Subcutaneous abdominal adipose tissue (tissue), 5 donors: ENCODE measurements around the gene USP46.
A peak's percentile ranks its signal among the peaks of the same experiment; 100 is the strongest.

ENCODE experiments used
- H3K27ac ChIP-seq: one replicate; pipeline ENCODE4 v1.7.0; 2013; ENCODE audit warnings: low read depth, mild to moderate bottlenecking, inconsistent platforms, low read length, moderate library complexity
- H3K27me3 ChIP-seq, 5 donors: one replicate each; pipeline ENCODE4 v1.7.0; 2013; ENCODE audit warnings: low read length in 5 of 5, inconsistent platforms in 1 of 5; ENCODE audit not compliant: control insufficient read depth in 5 of 5, insufficient read depth in 4 of 5
- H3K36me3 ChIP-seq, 5 donors: one replicate each; pipeline ENCODE4 v1.7.0; 2013; ENCODE audit warnings: low read length in 5 of 5; ENCODE audit not compliant: control insufficient read depth in 5 of 5, insufficient read depth in 5 of 5
- H3K4me1 ChIP-seq, 5 donors: one replicate each; pipeline ENCODE4 v1.7.0; 2013; ENCODE audit warnings: low read length in 5 of 5, mild to moderate bottlenecking in 3 of 5, moderate library complexity in 1 of 5; ENCODE audit not compliant: control insufficient read depth in 5 of 5, insufficient read depth in 5 of 5
- H3K4me3 ChIP-seq, 5 donors: one replicate each; pipeline ENCODE4 v1.7.0; 2013; ENCODE audit warnings: low read length in 5 of 5, low read depth in 1 of 5
- H3K9ac ChIP-seq, 5 donors: one replicate each; pipeline ENCODE4 v1.7.0; 2013; ENCODE audit warnings: low read length in 5 of 5, mild to moderate bottlenecking in 4 of 5, moderate library complexity in 3 of 5
- H3K9me3 ChIP-seq, 5 donors: one replicate each; pipeline ENCODE4 v1.7.0; 2013; ENCODE audit warnings: low read length in 5 of 5; ENCODE audit not compliant: control insufficient read depth in 5 of 5
- donor health status: healthy.
- donor health status: healthy.
- donor health status: healthy.
- donor health status: healthy.
- donor health status: healthy.

USP46 gene, protein sequence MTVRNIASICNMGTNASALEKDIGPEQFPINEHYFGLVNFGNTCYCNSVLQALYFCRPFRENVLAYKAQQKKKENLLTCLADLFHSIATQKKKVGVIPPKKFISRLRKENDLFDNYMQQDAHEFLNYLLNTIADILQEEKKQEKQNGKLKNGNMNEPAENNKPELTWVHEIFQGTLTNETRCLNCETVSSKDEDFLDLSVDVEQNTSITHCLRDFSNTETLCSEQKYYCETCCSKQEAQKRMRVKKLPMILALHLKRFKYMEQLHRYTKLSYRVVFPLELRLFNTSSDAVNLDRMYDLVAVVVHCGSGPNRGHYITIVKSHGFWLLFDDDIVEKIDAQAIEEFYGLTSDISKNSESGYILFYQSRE

DNA sequence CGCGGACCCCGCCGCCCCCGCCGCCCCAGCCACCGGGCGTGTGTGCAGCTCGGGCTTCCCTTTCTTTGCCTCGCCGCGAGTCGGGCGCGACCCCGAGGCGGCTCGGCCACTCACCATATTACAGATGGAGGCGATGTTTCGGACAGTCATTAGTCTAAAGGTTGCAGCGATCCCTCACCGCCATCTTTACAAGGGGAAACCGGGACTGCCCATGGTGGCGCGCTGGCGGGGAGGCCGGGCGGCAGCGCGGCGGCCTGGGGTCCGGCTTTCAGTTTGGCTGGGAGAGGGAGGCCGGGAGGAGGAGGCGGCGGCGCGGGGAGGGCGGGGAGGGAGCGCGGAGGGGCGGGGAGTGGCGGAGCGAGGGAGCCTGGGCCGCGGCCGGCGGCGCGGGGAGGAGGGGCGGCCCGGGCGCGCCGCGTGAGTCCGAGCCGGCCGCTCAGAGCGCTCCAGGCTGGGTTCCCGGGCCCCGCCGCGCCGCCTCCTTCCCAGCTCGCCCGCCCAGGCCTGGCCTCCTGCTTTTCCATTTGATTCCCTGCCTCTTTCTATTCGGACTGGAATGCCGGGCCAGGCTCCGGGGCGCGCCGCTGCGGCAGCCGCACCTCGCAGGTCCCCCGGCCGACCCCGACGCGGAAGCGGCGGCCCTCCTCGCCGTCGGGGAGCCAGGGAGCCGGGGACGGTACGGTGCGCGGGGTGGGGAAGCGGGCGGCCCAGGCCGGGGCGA lies at the start of gene USP46:
Gene USP46 (minus strand): TSS at position 301 of the 721 bp plus-strand sequence. CDS start 151 bp downstream, at position 150.
- Histone ChIP-seq H3K27ac (peak within 1 kb of the TSS; percentile 89), H3K36me3 (no peaks in the 10 kb centered on the region)

DNA sequence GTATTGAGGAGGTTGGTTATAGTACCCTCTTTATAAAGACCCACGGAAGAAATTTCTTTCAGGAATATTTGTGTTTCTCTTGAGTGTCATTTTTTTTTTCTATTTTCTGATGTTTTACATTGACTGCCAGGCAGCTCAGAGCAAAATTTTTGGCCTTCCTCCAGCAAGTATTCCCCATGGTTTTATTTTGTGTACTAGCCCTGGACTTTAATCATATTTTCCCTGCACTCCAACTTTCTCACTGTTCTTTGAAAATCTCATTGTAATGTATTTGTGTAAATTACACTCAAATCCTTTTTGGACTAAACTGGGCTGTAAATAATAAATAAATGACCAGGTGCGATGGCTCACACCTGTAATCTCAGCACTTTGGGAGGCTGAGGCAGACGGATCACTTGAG lies 45.6 kb upstream of the USP46 start:
- no peaks in the 10 kb centered on the region for H3K36me3 ChIP-seq
- no peak overlapping the region for H3K9ac ChIP-seq
- no peak overlapping the region for H3K27ac ChIP-seq
- H3K4me3 ChIP-seq = no peak overlapping the region
- no peaks in the 10 kb centered on the region for H3K27me3 ChIP-seq
- peaks cover 0 to 3% (median 0%) of the 10 kb centered on the region in 5 donors for H3K4me1 ChIP-seq
- H3K9me3 ChIP-seq = no peaks in the 10 kb centered on the region

More for the DNA sequence above, at the start of gene USP46:
- H3K4me1 ChIP-seq = peaks cover 1 to 36% (median 26%) of the 10 kb centered on the region in 5 donors
- peak within 1 kb of the TSS; percentile 28 to 86 (median 80) for H3K9ac ChIP-seq
- H3K4me3 ChIP-seq = peak within 1 kb of the TSS; percentile 80 to 91 (median 86)
- H3K9me3 ChIP-seq = peaks cover 0 to 6% (median 0%) of the 10 kb centered on the region in 5 donors
- H3K27me3 ChIP-seq = no peaks in the 10 kb centered on the region

DNA sequence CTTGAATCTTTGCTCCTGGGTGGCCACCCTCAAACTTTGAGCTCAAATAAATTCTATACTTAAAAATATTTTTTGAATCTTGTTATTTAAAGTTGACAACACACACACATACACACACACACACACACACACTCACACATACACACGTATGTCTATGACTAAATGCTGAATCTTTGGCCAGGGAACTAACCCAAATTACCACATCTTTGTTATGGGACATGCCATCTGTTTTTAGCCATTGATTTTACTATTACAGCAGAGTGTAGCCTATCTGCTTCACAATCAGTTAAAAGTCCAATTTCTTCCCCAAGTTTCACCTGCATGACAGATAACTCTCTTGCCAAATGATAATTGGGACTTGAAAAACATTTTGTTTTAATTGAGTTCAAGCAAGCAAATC lies 45.0 kb upstream of the USP46 start:
- no peaks in the 10 kb centered on the region for H3K27me3 ChIP-seq
- peaks cover 0 to 3% (median 0%) of the 10 kb centered on the region in 5 donors for H3K4me1 ChIP-seq
- H3K9ac ChIP-seq = no peak overlapping the region
- H3K4me3 ChIP-seq = no peak overlapping the region
- no peaks in the 10 kb centered on the region for H3K36me3 ChIP-seq
- no peak overlapping the region for H3K27ac ChIP-seq
- no peaks in the 10 kb centered on the region for H3K9me3 ChIP-seq

DNA sequence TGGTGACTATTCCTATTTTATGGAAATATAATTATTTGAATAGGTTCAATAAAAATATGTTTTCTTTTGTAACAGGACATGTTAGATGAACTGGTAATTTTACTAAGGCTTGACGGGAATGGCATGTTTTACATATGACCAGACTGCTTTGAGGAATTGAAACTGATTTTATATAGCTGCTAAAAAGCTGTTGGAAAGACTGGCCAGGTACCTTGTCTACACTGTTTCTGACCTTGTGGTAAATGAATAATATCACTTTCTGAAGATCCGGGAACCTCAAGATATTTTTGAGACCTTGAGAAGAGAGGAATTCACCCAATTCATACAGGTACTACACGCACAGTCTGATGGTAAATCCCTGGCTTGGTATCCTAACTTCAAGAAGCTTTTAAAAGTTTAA lies 42.1 kb upstream of the USP46 start:
- Histone ChIP-seq H3K9me3 (no peaks in the 10 kb centered on the region), H3K9ac (no peak overlapping the region), H3K4me3 (no peak overlapping the region), H3K4me1 (peaks cover 0 to 4% (median 3%) of the 10 kb centered on the region in 5 donors), H3K27ac (no peak overlapping the region), H3K27me3 (no peaks in the 10 kb centered on the region), H3K36me3 (no peaks in the 10 kb centered on the region)

DNA sequence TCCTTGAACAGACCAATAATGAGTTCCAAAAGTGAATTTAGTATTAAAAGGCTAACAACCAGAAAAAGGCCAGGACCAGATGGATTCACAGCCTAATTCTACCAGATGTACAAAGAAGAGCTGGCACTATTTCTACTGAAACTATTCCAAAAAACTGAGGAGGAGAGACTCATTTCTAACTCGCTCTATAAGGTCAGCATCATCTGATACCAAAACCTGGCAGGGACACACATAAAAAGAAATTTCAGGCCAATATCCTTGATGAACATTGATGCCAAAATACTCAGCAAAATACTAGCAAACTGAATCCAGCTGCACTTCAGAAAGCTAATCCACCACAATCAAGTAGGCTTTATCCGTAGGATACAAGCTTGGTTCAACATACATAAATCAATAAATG lies 35.8 kb upstream of the USP46 start:
- no peak overlapping the region for H3K4me3 ChIP-seq
- no peaks in the 10 kb centered on the region for H3K36me3 ChIP-seq
- H3K9ac ChIP-seq = no peak overlapping the region

DNA sequence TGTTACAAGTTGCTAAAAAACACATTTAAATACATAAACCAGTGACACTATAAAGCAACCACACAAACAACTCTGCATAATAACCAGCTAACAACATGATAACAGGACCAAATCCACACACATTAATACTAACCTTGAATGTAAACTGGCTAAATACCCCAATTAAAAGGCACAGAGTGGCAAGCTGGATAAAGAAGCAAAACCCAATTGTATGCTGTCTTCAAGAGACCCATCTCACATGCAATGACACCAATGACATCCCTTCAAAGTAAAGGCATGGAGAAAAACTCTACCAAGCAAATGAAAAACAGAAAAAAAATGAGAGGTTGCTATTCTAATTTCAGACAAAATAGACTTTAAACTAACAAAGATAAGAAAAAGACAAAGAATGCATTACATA lies 34.4 kb upstream of the USP46 start:
- H3K4me3 ChIP-seq = no peak overlapping the region
- H3K9me3 ChIP-seq = peaks cover 3 to 11% (median 9%) of the 10 kb centered on the region in 5 donors
- H3K4me1 ChIP-seq = peaks cover 0 to 4% (median 0%) of the 10 kb centered on the region in 5 donors
- no peak overlapping the region for H3K9ac ChIP-seq
- no peak overlapping the region for H3K27ac ChIP-seq
- H3K36me3 ChIP-seq = no peaks in the 10 kb centered on the region
- H3K27me3 ChIP-seq = peaks cover 0 to 4% (median 0%) of the 10 kb centered on the region in 5 donors

More for the DNA sequence above, 35.8 kb upstream of the USP46 start:
- Histone ChIP-seq H3K4me1 (peaks cover 0 to 4% (median 0%) of the 10 kb centered on the region in 5 donors), H3K27ac (no peak overlapping the region), H3K27me3 (peaks cover 0 to 4% (median 0%) of the 10 kb centered on the region in 5 donors), H3K9me3 (peaks cover 3 to 11% (median 9%) of the 10 kb centered on the region in 5 donors)

DNA sequence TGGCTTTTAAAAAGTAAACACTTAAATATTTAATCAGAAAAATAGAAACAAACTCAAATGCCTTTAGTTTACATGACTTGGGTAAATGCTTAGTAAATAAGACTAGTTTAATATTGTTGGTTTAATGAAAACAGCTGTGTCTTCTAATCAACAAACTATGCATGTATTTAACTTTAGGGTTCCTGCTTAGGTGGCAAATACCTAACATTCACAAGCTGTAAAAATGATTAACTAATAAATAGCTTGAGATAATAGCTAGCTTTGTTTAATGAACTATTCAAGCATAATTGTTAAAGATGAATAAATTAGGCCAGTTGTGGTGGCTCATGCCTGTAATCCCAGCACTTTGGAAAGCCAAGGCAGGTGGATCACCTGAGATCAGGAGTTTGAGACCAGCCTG lies 30.0 kb upstream of the USP46 start:
- H3K4me1 ChIP-seq = no peaks in the 10 kb centered on the region
- H3K4me3 ChIP-seq = no peak overlapping the region
- peaks cover 0 to 4% (median 0%) of the 10 kb centered on the region in 5 donors for H3K27me3 ChIP-seq
- no peak overlapping the region for H3K27ac ChIP-seq
- peaks cover 3 to 11% (median 9%) of the 10 kb centered on the region in 5 donors for H3K9me3 ChIP-seq
- H3K9ac ChIP-seq = no peak overlapping the region
- H3K36me3 ChIP-seq = no peaks in the 10 kb centered on the region

DNA sequence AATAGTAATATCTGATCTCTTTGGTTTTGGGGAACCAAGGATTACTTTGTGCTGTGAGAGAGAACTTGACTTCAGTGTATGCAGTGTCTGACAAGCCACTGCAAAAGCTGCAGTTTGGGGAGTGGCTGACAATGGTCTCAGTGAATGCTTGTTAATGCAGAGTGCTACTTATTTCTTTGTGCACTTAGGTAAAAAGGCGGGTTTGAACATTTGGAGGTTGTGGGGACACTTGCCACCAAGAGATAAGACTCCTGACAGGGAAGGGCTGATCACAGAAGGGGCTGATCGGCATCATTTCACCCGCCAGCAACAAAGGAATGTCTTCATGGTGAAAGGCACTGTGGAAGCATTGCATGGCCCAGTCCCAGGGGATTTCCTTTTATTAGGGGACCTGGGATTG lies 28.6 kb upstream of the USP46 start:
- peaks cover 0 to 4% (median 0%) of the 10 kb centered on the region in 5 donors for H3K9me3 ChIP-seq
- peaks cover 0 to 4% (median 0%) of the 10 kb centered on the region in 5 donors for H3K27me3 ChIP-seq
- no peaks in the 10 kb centered on the region for H3K36me3 ChIP-seq
- H3K4me1 ChIP-seq = no peaks in the 10 kb centered on the region
- H3K9ac ChIP-seq = no peak overlapping the region
- no peak overlapping the region for H3K4me3 ChIP-seq
- H3K27ac ChIP-seq = no peak overlapping the region

- Histone ChIP-seq H3K36me3 (no peaks in the 10 kb centered on the region), H3K4me1 (no peaks in the 10 kb centered on the region), H3K9me3 (no peaks in the 10 kb centered on the region), H3K27me3 (peaks cover 0 to 2% (median 0%) of the 10 kb centered on the region in 5 donors), H3K4me3 (no peak overlapping the region), H3K27ac (no peak overlapping the region), H3K9ac (no peak overlapping the region)
Observed at GRCh38 chr4:52685316-52685715, 26.2 kb upstream of the USP46 start.

DNA sequence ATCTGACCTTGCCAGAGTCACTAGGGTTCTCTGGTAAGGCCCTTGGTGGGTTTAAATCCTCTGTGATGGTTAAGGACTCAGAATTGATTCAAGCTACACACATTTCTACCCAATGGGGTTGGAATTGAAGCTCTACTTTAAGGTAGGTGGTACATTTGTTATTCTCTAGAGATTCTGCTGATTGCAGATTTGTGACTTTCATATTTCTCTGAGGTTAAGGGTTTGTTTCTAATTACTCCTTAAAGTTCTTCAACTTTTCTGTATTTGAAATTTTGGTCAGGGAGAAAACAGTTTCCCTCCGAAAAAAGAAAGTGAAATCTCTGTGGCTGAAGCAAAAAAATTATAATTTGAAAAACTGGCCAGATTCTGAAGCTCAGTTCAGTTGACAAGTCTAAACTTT lies 25.8 kb upstream of the USP46 start:
- H3K27ac ChIP-seq = no peak overlapping the region
- peaks cover 0 to 2% (median 0%) of the 10 kb centered on the region in 5 donors for H3K27me3 ChIP-seq
- H3K4me3 ChIP-seq = no peak overlapping the region
- H3K4me1 ChIP-seq = no peaks in the 10 kb centered on the region
- H3K9me3 ChIP-seq = no peaks in the 10 kb centered on the region
- no peak overlapping the region for H3K9ac ChIP-seq
- H3K36me3 ChIP-seq = no peaks in the 10 kb centered on the region
